Hypothalamus (tissue), 51 donors: ENCODE results near the gene NDNF.

Source experiments
- DNase-seq, 51 donors: peaks; one replicate each; lab custom pipeline; 2025; lab: John Stamatoyannopoulos, UW

The NDNF gene

DNA sequence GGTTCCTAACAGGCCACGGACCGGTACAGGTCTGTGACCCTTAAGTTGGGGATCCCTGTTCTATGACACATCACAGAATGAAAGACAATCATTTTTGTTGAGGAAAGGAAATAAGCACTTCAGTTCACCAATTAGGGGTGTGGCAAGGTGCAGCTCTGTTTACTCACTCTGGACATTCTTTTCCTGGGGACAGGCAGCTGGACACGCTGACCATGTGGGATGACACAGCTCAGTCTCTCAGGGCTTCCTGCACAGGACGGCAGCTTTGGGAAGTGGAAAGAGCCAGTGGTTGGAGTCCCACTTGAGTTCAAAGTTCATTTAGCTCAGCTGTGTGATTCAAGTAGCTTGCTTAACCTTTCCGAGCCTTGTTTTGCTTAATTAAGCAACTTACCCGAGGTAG, 55.7 kb downstream of the NDNF start:
- DNase-seq: no peak

GRCh38 chr4:121015421-121015820, 56.9 kb downstream of the NDNF start:
- no peak for DNase-seq

GRCh38 chr4:121014544-121014943, 57.8 kb downstream of the NDNF start:
- DNase-seq: no peak

- DNase-seq: no peak
These were observed 60.5 kb downstream of the NDNF start for GRCh38 chr4:121011780-121012340.

GRCh38 chr4:121011138-121011537, 61.2 kb downstream of the NDNF start:
- DNase-seq: no peak

DNA sequence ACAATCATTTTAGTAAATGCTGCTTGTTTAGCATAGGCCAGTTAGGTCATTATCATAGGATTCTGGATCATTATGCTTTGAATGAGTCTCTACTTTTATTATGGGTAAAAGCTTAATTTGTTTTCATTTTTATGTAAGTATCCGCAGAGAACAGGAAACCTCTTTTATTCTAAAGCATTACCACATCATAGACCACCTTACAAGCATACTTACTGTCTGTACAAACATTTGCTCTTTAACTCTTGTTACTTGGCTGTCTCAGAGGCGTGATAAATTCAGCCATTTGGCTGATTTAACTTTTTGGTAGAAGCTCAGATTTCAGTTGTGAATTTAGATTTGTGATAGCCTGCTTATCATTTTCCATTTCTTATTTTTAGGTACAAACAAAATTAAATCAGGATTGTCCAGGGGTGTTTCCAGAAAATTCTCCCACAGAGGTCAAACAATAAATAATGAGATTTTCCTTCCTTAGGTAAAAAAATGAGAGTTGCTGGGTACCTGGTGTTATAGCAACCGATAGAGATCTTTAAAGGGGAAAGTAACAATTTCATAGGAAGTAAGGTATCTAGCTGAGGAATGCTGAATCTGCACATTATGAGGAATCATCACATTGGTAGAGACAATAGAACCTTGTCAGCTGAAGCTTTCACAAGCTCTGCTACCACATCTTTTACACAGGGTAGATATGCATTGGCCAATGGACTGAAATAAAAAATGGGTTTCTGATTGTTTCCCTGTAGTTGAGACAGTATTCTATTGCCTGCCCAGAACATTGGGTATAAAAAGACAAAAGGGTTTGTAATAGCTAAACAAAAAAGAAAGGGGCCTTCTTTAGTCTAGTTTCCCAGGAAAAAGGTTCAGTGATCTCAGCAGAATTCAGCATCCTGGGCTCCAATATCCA, 62.5 kb downstream of the NDNF start:
- DNase-seq: no peak

DNA sequence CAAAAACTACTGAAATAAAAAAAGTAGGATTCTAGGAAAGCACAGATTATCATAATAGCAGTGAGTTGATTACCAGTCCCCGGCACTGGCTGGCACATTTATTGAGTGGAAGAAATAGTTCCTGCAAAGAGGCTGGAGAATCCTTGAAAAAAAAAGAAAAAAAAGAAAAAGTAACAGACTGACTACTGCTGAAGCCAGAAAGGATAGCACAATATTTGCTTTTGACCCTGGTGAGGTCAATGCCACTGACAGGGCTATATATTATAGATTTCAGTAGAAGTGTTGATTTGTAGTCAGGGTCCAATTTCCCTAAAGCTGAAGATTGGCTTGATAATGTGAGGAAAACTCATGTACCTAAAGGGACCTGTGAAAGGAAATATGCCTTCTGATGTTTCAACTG, 64.7 kb downstream of the NDNF start:
- no peak for DNase-seq

DNA sequence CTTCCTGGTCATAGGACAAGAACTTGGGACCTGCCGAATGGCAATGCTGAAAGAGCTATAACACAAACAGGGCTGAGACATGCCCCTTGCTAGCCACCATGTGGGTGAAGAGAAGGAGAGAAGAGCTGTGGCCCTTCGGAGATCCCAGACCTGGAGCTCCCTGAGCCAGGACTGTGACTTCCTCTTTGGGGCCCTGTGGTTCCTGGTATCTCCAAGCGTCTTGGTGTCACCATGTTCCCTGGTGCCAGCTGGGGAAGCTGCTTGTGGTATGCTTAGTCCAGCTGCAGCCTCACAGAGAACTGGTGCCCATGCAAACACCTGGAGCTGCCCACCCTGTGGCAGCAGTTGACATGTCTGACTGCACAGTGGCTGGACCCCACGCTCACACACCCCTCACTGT, 68.5 kb downstream of the NDNF start:
- no peak for DNase-seq

- no peak for DNase-seq
These were observed 76.9 kb downstream of the NDNF start for GRCh38 chr4:120995266-120996010.

- no peak for DNase-seq
These were observed 77.8 kb downstream of the NDNF start for GRCh38 chr4:120994521-120994920.

- DNase-seq: no peak
These were observed 80.5 kb downstream of the NDNF start for GRCh38 chr4:120991885-120992284.

DNA sequence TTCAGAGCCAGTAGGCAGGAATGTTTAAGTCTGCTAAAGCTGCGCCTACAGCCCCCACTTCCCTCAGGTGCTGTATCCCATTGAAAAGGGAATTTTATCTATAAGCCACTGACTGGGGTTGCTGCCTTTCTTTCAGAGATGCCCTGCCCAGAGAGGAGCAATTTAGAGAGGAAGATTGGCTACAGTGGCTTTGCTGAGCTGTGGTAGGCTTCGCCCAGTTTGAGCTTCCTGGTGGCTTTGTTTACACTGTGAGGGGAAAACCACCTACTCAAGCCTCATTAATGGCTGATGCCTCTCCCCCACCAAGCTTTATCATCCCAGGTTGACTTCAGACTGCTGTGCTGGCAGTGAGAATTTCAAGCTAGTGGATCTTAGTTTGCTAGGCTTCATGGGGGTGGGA, 82.1 kb downstream of the NDNF start:
- no peak for DNase-seq
